ENCODE results near the gene TAF11L8. TPM values are rescaled to one million over a fixed set of nuclear protein-coding genes. Genes with fewer than 3 reads are reported as not detected.
"Not testable (repeated sequence)": the region's sequence is repeated elsewhere in the genome, so short reads cannot be mapped to it uniquely, and the experiment has no call there.

The TAF11L8 gene
- not detected for total RNA-seq

DNA sequence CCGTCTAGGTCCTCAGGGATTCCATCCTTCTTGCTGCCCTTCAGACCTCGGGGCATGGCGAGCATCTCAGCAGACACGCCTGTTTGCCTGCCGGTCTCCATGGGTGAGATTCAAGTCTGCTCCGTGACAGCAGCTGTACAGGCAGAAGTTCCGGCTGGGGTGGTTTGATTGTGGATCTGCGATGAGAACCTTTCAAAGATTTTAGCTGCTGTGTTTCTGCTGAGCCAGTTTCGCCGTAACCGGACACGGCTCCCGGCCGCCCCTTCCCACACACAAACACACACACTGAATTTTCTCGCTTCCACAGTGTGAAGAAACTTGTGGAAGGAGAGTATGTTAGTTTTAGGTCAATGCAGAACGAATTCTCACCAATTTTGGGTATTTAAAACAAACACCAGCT lies at the start of gene TAF11L8:
Gene TAF11L8 (minus strand): TSS at position 101 of the 400 bp plus-strand sequence.
- not testable (repeated sequence) for DNase-seq

DNA sequence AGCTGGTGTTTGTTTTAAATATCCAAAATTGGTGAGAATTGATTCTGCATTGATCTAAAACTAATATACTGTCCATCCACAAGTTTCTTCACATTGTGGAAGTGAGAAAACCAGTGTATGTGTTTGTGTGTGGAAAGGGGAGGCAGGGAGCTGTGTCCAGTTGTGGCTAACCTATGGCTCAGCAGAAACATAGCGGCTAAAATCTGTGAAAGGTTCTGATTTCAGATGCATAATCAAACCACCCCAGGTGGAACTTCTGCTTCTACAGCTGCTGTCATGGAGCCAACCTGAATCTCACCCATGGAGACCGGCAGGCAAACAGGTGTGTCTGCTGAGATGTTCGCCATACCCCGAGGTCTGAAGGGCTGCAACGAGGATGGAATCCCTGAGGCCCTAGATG lies 43.4 kb upstream of the TAF11L8 start, which contains the start of gene TAF11L14:
Gene TAF11L14 (plus strand): TSS at position 301 of the 400 bp plus-strand sequence.
- DNase-seq = no peak

GRCh38 chr5:17631788-17632187 lies 41.0 kb upstream of the TAF11L8 start, which contains the start of gene TAF11L13:
Gene TAF11L13, plus strand, starts transcription at chr5:17632088.
- not testable (repeated sequence) for DNase-seq

- DNase-seq = no peak
Observed at GRCh38 chr5:17625686-17626085, 34.9 kb upstream of the TAF11L8 start.

DNA sequence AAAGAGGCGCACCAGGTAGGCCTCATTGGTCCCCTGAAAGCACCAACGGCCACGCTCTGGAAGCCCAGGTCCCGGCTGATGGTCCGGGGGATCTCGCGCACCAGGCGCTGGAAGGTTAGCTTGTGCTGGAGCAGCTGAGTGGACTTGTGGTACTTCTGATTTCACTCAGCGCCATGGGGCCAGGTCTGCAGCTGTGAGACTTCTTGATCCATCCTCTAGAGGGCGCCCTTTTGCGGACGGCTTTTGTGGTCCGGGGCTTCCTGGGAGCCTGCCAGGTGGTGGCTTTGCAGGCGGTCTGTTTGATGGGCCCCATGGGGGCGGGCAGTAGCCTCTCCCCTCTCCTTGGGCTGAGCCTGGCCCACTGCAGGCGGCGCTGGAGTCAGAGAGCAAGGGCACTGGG lies 29.9 kb upstream of the TAF11L8 start:
- DNase-seq = no peak

GRCh38 chr5:17619354-17619753 lies 28.6 kb upstream of the TAF11L8 start:
- DNase-seq = no peak

- no peak for DNase-seq
Observed at GRCh38 chr5:17614872-17615605, 24.3 kb upstream of the TAF11L8 start.

- DNase-seq = not testable (repeated sequence)
Observed at GRCh38 chr5:17610092-17610491, 19.3 kb upstream of the TAF11L8 start, which contains the start of gene TAF11L12. Gene TAF11L12, plus strand, starts transcription at chr5:17610392.

DNA sequence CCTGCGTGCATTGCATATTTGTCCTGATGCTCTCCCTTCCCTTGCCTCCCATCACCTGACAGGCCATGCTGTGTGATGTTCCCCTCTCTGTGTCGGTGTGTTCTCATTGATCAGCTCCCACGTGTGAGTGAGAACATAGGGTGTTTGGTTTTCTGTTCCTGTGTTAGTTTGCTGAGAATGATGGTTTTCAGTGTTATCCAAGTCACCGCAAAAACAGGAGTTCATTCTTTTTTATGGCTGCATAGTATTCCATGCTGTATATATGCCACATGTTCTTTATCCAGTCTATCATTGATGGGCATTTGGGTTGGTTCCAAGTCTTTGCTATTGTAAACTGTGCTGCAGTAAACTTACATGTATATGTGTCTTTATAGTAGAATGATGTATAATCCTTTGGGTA lies 16.7 kb upstream of the TAF11L8 start:
- DNase-seq = not testable (repeated sequence)

GRCh38 chr5:17604951-17605350 lies 14.2 kb upstream of the TAF11L8 start:
- no peak for DNase-seq

DNA sequence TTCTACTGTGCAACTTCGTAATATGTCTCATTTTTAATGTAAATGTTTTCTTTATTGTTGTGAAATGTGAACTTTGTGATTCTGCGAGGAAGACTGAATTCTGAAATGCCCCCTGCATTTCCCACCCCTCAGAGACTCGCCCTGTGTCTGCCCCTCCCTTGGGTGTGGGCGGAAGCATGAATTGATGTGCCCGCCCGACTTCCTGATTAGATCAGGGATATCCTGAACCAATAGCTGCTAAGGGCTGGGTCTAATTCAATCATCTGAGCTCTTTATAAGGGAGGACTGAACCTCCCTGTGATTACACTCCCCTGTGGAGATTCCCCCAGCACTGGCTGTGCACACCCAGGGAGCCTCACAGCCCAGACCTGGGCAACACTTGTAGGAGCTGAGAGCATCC lies 13.1 kb upstream of the TAF11L8 start, which contains the start of gene TAF11L11:
Gene TAF11L11 (plus strand): TSS at position 304 of the 400 bp plus-strand sequence.
- not testable (repeated sequence) for DNase-seq

DNA sequence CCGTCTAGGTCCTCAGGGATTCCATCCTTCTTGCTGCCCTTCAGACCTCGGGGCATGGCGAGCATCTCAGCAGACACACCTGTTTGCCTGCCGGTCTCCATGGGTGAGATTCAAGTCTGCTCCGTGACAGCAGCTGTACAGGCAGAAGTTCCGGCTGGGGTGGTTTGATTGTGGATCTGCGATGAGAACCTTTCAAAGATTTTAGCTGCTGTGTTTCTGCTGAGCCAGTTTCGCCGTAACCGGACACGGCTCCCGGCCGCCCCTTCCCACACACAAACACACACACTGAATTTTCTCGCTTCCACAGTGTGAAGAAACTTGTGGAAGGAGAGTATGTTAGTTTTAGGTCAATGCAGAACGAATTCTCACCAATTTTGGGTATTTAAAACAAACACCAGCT lies 7.0 kb upstream of the TAF11L8 start, which contains the start of gene TAF11L10:
Gene TAF11L10 (minus strand): TSS at position 101 of the 400 bp plus-strand sequence.
- DNase-seq = not testable (repeated sequence)

DNA sequence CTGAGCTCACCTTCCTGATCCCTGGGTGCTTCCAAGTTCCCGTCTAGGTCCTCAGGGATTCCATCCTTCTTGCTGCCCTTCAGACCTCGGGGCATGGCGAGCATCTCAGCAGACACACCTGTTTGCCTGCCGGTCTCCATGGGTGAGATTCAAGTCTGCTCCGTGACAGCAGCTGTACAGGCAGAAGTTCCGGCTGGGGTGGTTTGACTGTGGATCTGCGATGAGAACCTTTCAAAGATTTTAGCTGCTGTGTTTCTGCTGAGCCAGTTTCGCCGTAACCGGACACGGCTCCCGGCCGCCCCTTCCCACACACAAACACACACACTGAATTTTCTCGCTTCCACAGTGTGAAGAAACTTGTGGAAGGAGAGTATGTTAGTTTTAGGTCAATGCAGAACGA lies 3.5 kb upstream of the TAF11L8 start, which contains the start of gene TAF11L9:
Gene TAF11L9 (minus strand): TSS at position 140 of the 400 bp plus-strand sequence.
- DNase-seq = not testable (repeated sequence)

DNA sequence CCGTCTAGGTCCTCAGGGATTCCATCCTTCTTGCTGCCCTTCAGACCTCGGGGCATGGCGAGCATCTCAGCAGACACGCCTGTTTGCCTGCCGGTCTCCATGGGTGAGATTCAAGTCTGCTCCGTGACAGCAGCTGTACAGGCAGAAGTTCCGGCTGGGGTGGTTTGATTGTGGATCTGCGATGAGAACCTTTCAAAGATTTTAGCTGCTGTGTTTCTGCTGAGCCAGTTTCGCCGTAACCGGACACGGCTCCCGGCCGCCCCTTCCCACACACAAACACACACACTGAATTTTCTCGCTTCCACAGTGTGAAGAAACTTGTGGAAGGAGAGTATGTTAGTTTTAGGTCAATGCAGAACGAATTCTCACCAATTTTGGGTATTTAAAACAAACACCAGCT lies 5.1 kb downstream of the TAF11L8 start, which contains the start of gene TAF11L7:
Gene TAF11L7 (minus strand): TSS at position 101 of the 400 bp plus-strand sequence.
- not testable (repeated sequence) for DNase-seq

Small RNA genes within 50 kb of the gene (small RNA-seq; reads per million reads assigned to genes)
- gene AC233724.3 (ENCODE audit: low replicate concordance) (not detected), gene AC233724.6 (ENCODE audit: low replicate concordance) (not detected), gene AC233724.7 (ENCODE audit: low replicate concordance) (not detected)

Other genes starting within 250 kb of the TAF11L8 start
- gene TAF11L2, start 92.7 kb downstream of the TAF11L8 start, total RNA-seq = not detected
- gene TAF11L3, start 72.6 kb downstream of the TAF11L8 start, total RNA-seq = not detected
- not detected for gene TAF11L4, start 69.2 kb downstream of the TAF11L8 start, total RNA-seq
- gene TAF11L5, start 65.7 kb downstream of the TAF11L8 start, total RNA-seq = not detected
- gene TAF11L6, start 62.3 kb downstream of the TAF11L8 start, total RNA-seq = not detected
- not detected for gene TAF11L7, start 5.2 kb downstream of the TAF11L8 start, total RNA-seq
- gene TAF11L9, start 3.4 kb upstream of the TAF11L8 start, total RNA-seq = not detected
- gene TAF11L10, start 6.9 kb upstream of the TAF11L8 start, total RNA-seq = not detected
- gene TAF11L11, start 13.2 kb upstream of the TAF11L8 start, total RNA-seq = not detected
- not detected for gene TAF11L12, start 19.4 kb upstream of the TAF11L8 start, total RNA-seq
- gene TAF11L13, start 41.1 kb upstream of the TAF11L8 start, total RNA-seq = not detected
- gene TAF11L14, start 43.5 kb upstream of the TAF11L8 start, total RNA-seq = not detected

Data from tongue (tissue), 3 donors.